Hypothalamus (tissue), 51 donors: ENCODE measurements around the gene CCDC28B.

Experiments used
- DNase-seq, 51 donors: peaks; one replicate each; lab custom pipeline; 2025; lab: John Stamatoyannopoulos, UW

CCDC28B gene

DNA sequence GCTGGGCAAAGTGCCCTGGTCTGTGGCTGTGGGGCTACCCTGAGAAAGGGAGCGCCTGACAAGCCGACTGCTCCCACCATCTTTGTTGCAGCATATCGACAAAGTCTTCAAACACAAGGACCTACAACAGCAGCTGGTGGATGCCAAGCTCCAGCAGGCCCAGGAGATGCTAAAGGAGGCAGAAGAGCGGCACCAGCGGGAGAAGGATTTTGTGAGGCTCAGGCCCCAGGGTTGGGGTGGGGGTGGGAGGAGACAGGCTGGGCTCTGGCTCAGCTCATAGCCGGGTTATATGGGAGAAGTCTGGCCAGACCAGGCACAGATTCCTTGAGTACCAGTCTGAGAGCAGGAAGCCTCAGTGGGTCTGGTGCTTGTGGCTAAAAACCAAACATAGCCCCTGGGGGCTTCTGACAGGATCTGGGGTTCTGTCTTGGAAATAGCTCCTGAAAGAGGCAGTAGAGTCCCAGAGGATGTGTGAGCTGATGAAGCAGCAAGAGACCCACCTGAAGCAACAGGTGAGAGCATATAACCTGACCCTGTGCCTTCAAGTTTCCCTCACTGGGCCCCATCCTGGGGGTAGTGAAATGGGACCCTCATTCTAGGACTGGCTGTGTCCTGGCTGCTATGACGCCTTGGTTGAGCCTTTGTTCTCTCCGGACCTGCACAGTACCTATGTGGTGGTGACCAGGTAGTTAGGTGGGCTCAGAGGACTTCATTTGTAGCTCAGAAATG is 8.0 kb upstream of the CCDC28B start:
- DNase-seq, result no peak

- DNase-seq, result no peak
Measured at GRCh38 chr1:32194984-32195383, 5.4 kb upstream of the CCDC28B start.

DNA sequence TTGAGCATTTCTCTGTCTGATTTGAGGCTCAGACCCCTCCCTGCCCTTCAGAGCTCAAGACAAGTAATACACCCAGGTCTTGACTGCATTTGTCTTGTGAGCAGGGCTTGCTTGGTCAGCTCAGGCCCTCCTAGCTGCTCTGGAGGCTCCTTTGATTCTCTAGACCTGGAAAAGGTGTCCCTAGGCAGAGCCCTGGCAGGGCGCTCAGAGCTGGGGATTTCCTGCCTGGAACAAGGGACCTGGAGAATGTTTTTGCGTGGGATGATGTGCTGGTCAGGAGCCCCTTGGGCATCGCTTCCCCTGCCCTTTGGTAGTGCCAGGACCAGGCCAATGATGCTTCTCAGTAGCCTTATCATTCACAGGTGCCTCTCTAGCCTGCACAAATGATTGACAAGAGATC is 4.9 kb upstream of the CCDC28B start:
- no peak for DNase-seq

DNA sequence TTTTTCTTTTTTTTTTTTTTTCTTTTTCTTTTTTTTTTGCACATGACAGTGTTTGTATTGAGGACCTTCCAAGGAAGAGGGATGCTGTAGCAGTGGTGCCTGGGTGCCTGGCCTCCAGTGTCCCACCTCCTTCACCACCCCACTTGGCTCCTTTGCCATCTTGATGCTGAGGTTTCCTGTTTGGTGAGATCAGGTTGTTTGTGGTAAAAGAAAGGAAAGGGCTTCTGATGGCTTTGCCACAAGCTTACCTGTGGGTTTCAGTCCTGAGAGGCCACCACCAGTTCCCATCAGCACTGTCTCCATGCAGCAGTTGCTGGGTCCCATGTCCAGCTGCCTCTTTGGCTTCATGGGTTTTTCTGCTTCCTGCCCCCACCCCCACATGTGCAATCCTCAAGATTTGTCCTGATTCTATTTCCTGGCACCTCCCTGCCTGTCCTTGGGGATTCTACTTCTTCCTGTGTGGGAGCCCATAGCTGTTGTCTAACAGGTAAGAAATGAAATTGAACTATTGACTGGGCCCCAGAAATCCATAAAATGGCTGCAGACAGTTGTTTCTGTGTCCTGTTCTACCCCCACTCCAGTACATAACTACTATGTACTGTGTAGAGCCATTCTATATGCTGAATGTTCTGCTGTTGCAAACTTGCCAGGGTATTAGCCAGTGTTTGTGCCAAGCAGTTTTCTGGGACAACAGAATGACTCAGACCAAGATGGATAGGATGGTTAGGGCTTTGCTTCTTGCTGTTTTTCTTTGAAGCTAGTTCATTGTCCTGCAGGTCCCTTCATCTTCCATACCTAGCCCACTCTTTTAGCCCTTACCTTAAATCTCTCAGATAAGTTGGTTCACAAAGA is 4.2 kb upstream of the CCDC28B start:
- no peak for DNase-seq

GRCh38 chr1:32197074-32197473 is 3.3 kb upstream of the CCDC28B start:
- DNase-seq, result no peak

DNA sequence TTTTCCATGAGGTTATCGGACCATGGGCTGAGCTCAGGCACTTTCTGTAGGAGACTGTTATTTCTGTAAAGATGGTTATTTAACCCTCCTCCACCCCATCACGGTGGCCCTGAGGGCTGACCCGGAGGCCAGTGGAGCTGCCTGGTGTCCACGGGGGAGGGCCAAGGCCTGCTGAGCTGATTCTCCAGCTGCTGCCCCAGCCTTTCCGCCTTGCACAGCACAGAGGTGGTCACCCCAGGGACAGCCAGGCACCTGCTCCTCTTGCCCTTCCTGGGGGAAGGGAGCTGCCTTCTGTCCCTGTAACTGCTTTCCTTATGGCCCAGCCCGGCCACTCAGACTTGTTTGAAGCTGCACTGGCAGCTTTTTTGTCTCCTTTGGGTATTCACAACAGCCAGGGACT is 2.6 kb upstream of the CCDC28B start:
- no peak for DNase-seq

DNA sequence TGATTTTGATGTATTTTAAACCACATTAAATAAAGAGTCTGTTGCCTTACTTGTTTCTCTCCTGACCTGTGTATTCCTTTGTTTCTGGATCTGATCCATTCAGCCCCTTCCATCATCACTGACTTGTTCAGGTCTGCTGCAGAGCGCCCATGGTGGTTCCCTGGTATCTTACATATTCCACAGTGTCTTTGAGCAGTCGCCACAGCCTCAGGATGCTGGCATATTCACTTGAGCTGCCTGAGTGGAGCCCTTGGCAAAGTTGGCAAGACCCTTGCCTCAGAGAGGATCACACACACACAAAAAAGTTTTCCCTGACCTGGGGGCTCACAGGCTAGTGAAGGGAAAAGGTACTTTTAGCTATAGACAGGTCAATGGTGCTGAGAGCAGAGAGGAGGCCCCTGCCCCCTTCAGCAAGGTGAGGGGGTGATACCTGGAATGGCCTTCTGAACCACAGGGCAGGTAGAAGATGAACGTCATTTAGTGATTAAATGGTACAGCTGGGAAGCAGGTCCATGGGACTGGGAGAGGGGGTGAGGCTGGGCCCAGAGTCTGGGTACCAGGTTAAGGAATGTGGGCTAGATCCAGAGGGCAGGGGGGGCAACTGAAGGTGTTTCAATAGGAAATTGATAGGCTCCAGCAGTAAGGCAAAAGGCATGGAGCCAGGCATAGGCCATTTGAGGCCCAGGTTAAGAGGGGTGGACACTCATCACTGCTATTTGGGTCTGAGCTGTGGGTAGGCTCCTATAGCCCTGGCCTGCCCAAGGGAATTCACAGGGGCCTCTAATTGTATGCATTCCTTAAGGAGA is 2.0 kb upstream of the CCDC28B start:
- DNase-seq, result no peak

GRCh38 chr1:32199043-32199716 is 1.2 kb upstream of the CCDC28B start:
- no peak for DNase-seq

- DNase-seq, result peak in 29 of 51 donors; percentile 3 to 61 (median 30)
Measured at GRCh38 chr1:32199717-32200072, 700 bp upstream of the CCDC28B start.

DNA sequence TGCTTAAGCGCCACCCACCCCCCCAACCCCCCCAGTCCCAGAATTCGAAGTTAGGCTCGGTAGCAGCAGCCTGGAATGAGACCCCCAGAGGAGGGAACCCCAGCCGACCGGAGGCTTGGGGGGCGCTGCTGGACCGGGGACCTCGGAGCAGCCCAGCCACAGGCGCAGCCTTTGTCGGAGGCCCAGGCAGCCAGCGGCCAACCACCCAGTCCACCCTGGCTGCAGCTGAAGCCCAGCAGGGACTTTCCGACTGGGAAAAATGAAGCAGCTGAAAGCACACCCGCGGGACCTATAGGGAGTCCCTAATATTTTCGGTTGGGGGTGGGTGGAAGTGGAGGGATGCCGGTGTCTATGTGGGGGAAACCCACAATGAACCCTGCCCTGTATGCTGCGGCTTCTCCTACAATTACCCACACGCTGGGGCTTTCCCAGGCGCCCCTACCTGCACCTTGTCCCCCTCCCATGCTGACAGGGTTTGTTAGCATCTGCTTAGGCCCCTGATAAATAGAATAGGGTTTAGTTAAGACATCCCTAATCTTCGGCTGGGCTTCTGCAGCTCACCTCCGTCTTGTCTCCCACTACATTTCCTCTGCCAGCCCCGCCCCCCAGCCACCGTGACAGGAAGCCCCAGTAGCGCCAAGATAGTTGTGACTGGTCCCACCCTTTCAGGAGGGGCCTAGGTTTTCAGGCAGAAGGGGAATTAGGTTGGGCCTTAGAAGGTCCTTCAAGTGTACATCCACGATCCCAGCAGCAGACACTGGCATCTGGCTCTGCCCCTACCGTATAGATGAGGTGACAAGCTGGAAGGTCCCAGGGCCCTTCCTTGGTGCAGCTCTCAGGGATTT is 838 bp downstream of the CCDC28B start:
- DNase-seq, result peak in 40 of 51 donors; percentile 12 to 74 (median 46)

GRCh38 chr1:32204943-32205361 is 4.6 kb downstream of the CCDC28B start:
- DNase-seq, result peak in 2 of 51 donors; percentile 44 to 45

DNA sequence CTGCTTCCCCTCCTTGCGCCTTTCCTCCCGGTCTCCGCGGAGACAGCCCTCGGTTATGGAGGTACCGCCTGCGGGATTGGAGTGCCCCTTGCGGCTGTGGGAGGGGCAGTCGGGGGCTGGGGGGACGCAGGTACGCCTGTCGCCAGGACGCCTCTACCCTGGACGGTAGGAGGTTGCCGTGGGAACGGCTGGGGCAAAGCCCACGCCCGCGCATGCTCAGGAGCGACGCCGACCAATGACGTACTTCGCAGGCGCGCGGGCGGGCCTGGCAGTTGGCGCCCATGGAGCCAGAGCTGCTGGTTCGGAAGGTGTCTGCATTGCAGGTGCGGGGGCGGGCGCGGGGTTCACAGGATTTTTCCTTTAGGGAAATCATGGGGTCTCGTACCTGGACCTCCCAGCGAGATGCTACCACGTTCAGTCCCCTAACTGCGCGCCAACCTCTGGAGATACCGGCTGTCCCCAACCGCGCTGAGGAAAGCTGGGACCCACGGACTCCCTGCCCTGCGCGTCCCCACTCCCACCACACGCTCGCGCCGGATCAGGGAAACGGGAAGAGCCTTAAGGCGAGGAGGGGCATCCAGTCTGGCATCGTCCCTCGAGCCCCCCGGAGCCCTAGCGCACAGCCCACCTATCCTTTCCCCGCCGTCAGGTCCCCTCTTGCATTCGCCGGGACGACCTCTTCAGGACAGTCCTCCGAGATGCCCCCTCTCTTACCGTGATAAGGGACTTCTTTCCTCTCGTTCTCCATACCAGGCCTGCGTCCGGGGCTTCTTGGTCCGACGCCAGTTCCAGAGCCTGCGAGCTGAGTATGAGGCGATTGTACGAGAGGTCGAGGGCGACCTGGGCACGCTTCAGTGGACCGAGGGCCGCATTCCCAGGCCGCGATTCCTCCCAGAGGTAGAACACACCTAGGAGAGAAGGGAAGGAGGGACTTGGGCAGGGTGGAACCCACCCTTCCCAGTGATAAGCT is 5.3 kb downstream of the CCDC28B start, which contains the start of gene IQCC:
Gene IQCC, plus strand, starts transcription at position 271 of the 970 bp plus-strand sequence. Its CDS starts 11 bp downstream, at position 282.
- DNase-seq, result peak in 50 of 51 donors; percentile 18 to 92 (median 76)

DNA sequence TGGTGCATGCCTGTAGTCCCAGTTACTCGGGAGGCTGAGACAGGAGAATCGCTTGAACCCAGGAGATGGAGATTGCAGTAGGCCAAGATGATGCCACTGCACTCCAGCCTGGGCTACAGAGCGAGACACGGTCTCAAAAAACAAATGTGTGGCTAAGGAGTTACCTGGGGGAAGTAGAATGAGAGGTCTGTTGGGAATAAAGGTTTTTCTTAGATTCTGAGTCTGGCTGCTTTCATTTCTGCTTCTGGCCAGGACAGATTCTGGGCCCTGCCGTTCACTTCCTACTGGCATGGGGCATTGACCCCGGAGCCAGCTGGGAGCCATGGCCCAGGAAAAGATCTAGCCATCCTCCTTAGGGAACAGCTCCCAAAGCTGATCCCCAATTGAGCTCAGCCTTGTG is 8.1 kb downstream of the CCDC28B start:
- DNase-seq, result no peak

GRCh38 chr1:32208891-32209328 is 8.5 kb downstream of the CCDC28B start, which contains the start of gene DCDC2B:
TSS of gene DCDC2B (plus strand) at chr1:32209089. CDS start at chr1:32209094, 5 bp downstream.
- DNase-seq, result peak in 7 of 51 donors; percentile 1 to 27 (median 5)

DNA sequence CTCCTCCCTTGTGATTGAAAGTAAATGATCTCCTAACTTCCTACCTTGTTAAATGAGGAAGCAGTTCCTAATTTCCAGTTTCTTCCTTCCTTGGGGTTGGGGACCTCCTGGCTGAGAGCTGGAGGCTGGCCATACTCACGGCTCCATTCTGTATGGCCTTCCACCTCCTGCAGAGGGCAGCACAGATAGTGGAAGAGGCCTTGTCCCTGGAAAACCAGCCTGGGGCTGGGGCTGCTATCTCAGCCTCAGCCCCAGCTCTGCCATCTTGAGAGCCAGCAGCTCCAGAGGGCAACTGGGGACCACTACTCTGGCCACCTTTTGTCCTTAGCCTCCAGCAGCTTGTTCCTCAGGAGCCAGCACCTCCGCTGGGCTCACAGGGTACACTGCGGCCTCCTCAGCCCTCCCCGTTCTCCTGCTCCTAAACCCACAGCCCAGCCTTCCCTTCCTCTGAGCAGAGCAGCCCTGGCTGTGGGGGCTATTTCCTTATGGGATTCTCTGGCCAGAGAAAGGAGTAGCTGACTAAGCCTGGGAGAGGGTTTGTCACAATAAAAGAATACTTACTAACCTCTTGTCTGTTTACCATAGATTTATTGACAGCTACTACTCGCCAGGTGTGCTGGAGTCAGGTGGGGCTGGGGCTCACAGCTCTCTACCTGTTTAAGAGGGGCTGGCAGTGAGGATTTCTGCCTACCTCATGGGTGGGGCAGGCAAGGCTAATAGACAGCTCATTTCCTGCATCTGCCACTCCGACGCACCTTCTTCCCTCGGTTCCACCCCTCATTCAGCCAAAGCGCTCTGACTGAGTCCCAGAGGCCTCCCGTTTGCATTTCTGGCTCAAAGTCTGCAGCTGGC is 15.5 kb downstream of the CCDC28B start:
- peak in 32 of 51 donors; percentile 1 to 62 (median 30) for DNase-seq

GRCh38 chr1:32216566-32216965 is 16.2 kb downstream of the CCDC28B start:
- DNase-seq, result no peak

DNA sequence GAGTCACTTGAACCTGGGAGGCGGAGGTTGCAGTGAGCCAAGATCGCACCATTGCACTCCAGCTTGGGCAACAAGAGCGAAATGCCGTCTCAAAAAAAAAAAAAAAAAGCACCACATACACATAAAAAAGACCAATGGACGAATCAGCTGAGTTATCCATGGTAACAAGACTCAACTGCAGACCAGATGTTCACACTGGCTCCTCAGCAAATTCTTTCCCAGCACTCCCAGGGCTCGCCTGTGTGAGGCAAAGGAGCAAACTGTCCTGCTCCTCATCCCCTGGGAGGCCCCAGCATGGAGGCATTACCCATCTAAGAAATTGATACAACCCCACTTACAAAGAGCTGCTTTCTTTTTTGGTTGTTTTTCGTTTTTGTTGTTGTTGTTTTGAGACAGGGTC is 18.6 kb downstream of the CCDC28B start:
- DNase-seq, result no peak
